Esophagus muscularis mucosa (tissue), 4 donors: Measurements from ENCODE around the gene WDFY4.

Experiments used
- EP300 ChIP-seq: sonication (generic); formaldehyde crosslinking; IDR thresholded peaks from one replicate; pipeline ENCODE4 v1.6.1; 2017; ENCODE audit warnings: antibody characterized with exemption
- POLR2AphosphoS5 ChIP-seq, 2 donors: sonication (generic); formaldehyde crosslinking; IDR thresholded peaks; one replicate each; pipeline ENCODE4 v1.6.1; 2017; ENCODE audit warnings: antibody characterized with exemption in 2 of 2
- TF ChIP-seq, protein P1 (sequence below), 3 experiments: fragments of 200-600 bp in 2 of 3; fragments of 450-650 bp in 1 of 3; sonication (generic) in 2 of 3; IDR thresholded peaks; one replicate each; pipeline ENCODE4 v1.5.1; 2017 to 2019; ENCODE audit warnings: antibody characterized with exemption in 3 of 3, mild to moderate bottlenecking in 2 of 3, moderate library complexity in 1 of 3

DNA sequence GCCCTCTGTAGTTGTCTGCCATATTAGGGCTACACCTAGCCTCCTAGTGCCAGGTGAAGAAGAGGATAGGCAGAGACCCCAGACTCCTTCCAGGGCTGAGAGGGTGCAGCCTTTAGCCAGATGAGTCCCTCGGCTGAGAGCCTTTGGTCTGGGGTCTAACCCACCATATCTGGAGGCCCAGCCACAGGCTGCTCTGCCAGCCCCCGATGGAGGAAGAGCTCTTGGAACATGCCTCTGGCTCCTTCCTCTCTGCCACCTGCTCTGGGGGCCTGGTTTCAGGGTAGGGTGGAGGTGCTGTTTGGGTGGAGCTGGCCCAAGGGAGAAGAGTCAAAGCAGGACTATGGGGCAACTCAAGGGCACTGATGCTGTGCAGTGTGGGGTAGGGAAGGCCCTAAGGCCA is 253.6 kb downstream of the WDFY4 start:
- TF ChIP-seq POLR2AphosphoS5 (IDR thresholded peaks at IDR 0.05) (no peak), EP300 (no peak)
- TF ChIP-seq, protein P1, sequence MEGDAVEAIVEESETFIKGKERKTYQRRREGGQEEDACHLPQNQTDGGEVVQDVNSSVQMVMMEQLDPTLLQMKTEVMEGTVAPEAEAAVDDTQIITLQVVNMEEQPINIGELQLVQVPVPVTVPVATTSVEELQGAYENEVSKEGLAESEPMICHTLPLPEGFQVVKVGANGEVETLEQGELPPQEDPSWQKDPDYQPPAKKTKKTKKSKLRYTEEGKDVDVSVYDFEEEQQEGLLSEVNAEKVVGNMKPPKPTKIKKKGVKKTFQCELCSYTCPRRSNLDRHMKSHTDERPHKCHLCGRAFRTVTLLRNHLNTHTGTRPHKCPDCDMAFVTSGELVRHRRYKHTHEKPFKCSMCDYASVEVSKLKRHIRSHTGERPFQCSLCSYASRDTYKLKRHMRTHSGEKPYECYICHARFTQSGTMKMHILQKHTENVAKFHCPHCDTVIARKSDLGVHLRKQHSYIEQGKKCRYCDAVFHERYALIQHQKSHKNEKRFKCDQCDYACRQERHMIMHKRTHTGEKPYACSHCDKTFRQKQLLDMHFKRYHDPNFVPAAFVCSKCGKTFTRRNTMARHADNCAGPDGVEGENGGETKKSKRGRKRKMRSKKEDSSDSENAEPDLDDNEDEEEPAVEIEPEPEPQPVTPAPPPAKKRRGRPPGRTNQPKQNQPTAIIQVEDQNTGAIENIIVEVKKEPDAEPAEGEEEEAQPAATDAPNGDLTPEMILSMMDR (IDR thresholded peaks at IDR 0.05) = no peak
